ENCODE data around the gene ZFP14.
"Not testable (repeated sequence)": the region's sequence is repeated elsewhere in the genome, so short reads cannot be mapped to it uniquely, and the experiment has no call there.

DNA sequence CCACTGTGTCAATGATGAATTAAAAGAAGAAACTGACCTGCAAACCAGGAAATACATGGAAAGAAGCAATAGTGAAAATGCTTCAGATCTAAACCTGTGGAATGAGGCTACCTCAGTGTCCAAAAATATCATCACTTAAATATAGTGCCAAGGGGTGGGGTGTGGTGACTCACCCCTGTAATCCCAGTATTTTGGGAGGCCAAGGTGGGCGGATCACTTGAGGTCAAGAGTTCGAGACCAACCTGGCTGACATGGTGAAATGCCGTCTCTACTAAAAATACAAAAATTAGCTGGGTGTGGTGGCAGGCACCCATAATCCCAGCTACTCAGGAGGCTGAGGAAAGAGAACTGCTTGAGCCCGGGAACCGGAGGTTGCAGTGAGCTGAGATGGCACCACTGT lies 64.9 kb downstream of the ZFP14 start:
- not testable (repeated sequence) for TF ChIP-seq POLR2A, POLR2AphosphoS5 (IDR thresholded peaks at IDR 0.05; ENCODE audit: low read depth, low read length)

Measured in GM12891 (cell line).